K562 (cell line): ENCODE results near the gene PDE3A. TPM values are rescaled to one million over a fixed set of nuclear protein-coding genes. Genes with fewer than 3 reads are reported as not detected.

Source experiments
- ATAC-seq: fragments of 200-7000 bp; cut with Tn5 transposase; 3 replicates; pipeline ENCODE4 v1.9.1; 2020; ENCODE audit warnings: moderate library complexity
- BruUV-seq: library from RNA; stranded (reverse); fragments of 400-500 nt; replicated peaks from 2 replicates; lab custom pipeline; 2021; lab: Mats Ljungman, UMichigan
- CTCF ChIA-PET: fragments of 300-600 bp; formaldehyde crosslinking; extraction: SDS; loops from one replicate; lab custom pipeline; 2021; ENCODE audit warnings: low intra/inter-chr PET ratio; lab: Yijun Ruan, JAX
- POLR2A ChIA-PET: fragments of 300-600, 350-650 bp; sonication (Branson Sonifier 250); formaldehyde crosslinking; extraction: SDS; loops from one replicate; lab custom pipeline; 2021; ENCODE audit warnings: antibody characterized with exemption, inconsistent platforms; lab: Yijun Ruan, JAX
- DNase-seq, 4 experiments: peaks; one replicate each; pipeline versions ENCODE4 v3.0.0 to v3.0.0-alpha.2; 2011 to 2018; ENCODE audit warnings: low spot score in 3 of 4, mixed read lengths in 3 of 4; ENCODE audit errors: extremely low read depth in 1 of 4
- FAIRE-seq: peaks from 2 replicates; lab custom pipeline; 2011; peaks lifted over from hg19 to GRCh38; lab: Jason Lieb, UNC
- H2AFZ ChIP-seq: 2 replicates; pipeline ENCODE4 v1.6.0; 2011; ENCODE audit warnings: low read depth, low read length, control low read depth, inconsistent platforms
- H3K27ac ChIP-seq: fragments of 200-600 bp; 3 replicates; pipeline ENCODE4 v1.8.0; 2011; ENCODE audit warnings: low read depth, mild to moderate bottlenecking, control low read depth, inconsistent platforms, low read length, moderate library complexity, mixed read lengths; ENCODE audit errors: extremely low read depth
- H3K27me3 ChIP-seq, 2 experiments: fragments of 300-600 bp in 1 of 2; 2 replicates in 1 of 2; 3 replicates in 1 of 2; pipeline versions ENCODE4 v1.6.0 to v1.8.0; 2011; ENCODE audit warnings: inconsistent platforms in 2 of 2, low read length in 2 of 2, mild to moderate bottlenecking in 1 of 2, mixed read lengths in 1 of 2, moderate library complexity in 1 of 2; ENCODE audit not compliant: control insufficient read depth in 2 of 2, insufficient read depth in 2 of 2
- H3K36me3 ChIP-seq: fragments of 300-600 bp; 3 replicates; pipeline ENCODE4 v1.8.0; 2011; ENCODE audit warnings: mild to moderate bottlenecking, low read length, inconsistent platforms; ENCODE audit not compliant: control insufficient read depth, insufficient read depth
- H3K4me1 ChIP-seq, 2 experiments: fragments of 200-600 bp in 1 of 2; replicated peaks in 1 of 2; 2 replicates in 1 of 2; 3 replicates in 1 of 2; pipeline versions ENCODE4 v1.5.1 to v1.8.0; 2011; ENCODE audit warnings: inconsistent platforms in 2 of 2, low read length in 2 of 2, mild to moderate bottlenecking in 1 of 2, mixed read lengths in 1 of 2, moderate library complexity in 1 of 2; ENCODE audit not compliant: control insufficient read depth in 2 of 2, insufficient read depth in 2 of 2
- H3K4me2 ChIP-seq: 2 replicates; pipeline ENCODE4 v1.6.1; 2011; ENCODE audit warnings: low read length, control low read depth, inconsistent platforms, mixed read lengths; ENCODE audit not compliant: insufficient read depth
- H3K4me3 ChIP-seq: fragments of 200-600 bp; sonication (generic), shearing (Covaris generic); 2 replicates; pipeline ENCODE4 v1.5.1; 2016; ENCODE audit warnings: control low read depth, inconsistent platforms
- H3K79me2 ChIP-seq: fragments of 200-600 bp; 3 replicates; pipeline ENCODE4 v1.8.0; 2011; ENCODE audit warnings: low read length, inconsistent platforms; ENCODE audit not compliant: control insufficient read depth, insufficient read depth
- H3K9ac ChIP-seq, 2 experiments: 2 replicates each; pipeline versions ENCODE4 v1.6.0 to v1.6.1; 2011; ENCODE audit warnings: low read depth in 2 of 2, low read length in 2 of 2, control low read depth in 1 of 2, inconsistent platforms in 1 of 2, mild to moderate bottlenecking in 1 of 2, mixed read lengths in 1 of 2; ENCODE audit not compliant: insufficient read depth in 1 of 2
- H3K9me1 ChIP-seq: one replicate; pipeline ENCODE4 v1.6.0; 2011; ENCODE audit warnings: inconsistent platforms, mild to moderate bottlenecking, low read length, moderate library complexity; ENCODE audit not compliant: control insufficient read depth, insufficient read depth
- H3K9me3 ChIP-seq: replicated peaks from 2 replicates; pipeline ENCODE4 v1.5.1; 2011; ENCODE audit warnings: low read depth, low read length, inconsistent platforms; ENCODE audit not compliant: control insufficient read depth, insufficient read depth
- H4K20me1 ChIP-seq: replicated peaks from 2 replicates; pipeline ENCODE4 v1.6.1; 2011; ENCODE audit warnings: low read length, inconsistent platforms, mixed read lengths; ENCODE audit not compliant: control insufficient read depth, insufficient read depth
- CHD4 ChIP-seq: fragments of 200-600 bp; sonication (generic); IDR thresholded peaks from 3 replicates; pipeline ENCODE4 v1.6.1; 2012; ENCODE audit warnings: low read depth, mild to moderate bottlenecking, mixed read lengths, low read length, inconsistent platforms; ENCODE audit not compliant: insufficient read depth, insufficient replicate concordance, poor library complexity, severe bottlenecking
- E2F3 ChIP-seq: fragments of 250-450 bp; sonication (Bioruptor Pico); IDR thresholded peaks from 2 replicates; pipeline ENCODE4 v1.4.0; 2020; ENCODE audit warnings: mild to moderate bottlenecking
- SOX6 ChIP-seq: fragments of 450-650 bp; IDR thresholded peaks from 2 replicates; pipeline ENCODE4 v1.6.1; 2014; ENCODE audit warnings: mild to moderate bottlenecking
- ZNF695 ChIP-seq: fragments of 450-650 bp; formaldehyde crosslinking; IDR thresholded peaks from 2 replicates; pipeline ENCODE4 v1.4.0; 2020; ENCODE audit warnings: mild to moderate bottlenecking, moderate library complexity
- ZNF76 ChIP-seq: fragments of 250-450 bp; sonication (Bioruptor Pico); IDR thresholded peaks from 2 replicates; pipeline ENCODE4 v1.4.0; 2020; ENCODE audit warnings: mild to moderate bottlenecking, moderate library complexity, borderline replicate concordance
- in situ Hi-C: fragments of 300-500 bp; cut with MboI; formaldehyde crosslinking; loops from 4 replicates; pipeline ENCODE4 v1.15.0; 2018; ENCODE audit warnings: inconsistent platforms, mixed read lengths
- intact Hi-C: fragments of 100-400 bp; cut with micrococcal nuclease; formaldehyde crosslinking; loops from 2 replicates; pipeline ENCODE4 v1.14.2; 2022
- polyA plus RNA-seq, 8 experiments: library from polyadenylated mRNA; depleted of rRNA in 4 of 8; stranded (reverse) in 5 of 8; unstranded in 3 of 8; fragments of >200 nt; fragmentation: Nextera tagmentation in 2 of 8; fragmentation: Illumina TruSeq in 1 of 8; extraction: Ambion mirVana in 2 of 8; extraction: Trizol in 1 of 8; gene quantifications; 2 replicates each; pipeline versions ENCODE4 v1.2.1 to v1.2.3, GENCODE V29; 2011 to 2014; ENCODE audit warnings: inconsistent platforms in 1 of 8, missing spikeins in 1 of 8
- total RNA-seq, 7 experiments: library from RNA; depleted of rRNA in 6 of 7; stranded (reverse); fragments of >200 nt in 6 of 7; fragmentation: Illumina TruSeq in 2 of 7; extraction: Trizol in 2 of 7; gene quantifications; 2 replicates each; pipeline versions ENCODE4 v1.2.1 to v1.2.3, GENCODE V29; 2011 to 2021; ENCODE audit warnings: low replicate concordance in 1 of 7
- TF ChIP-seq, protein P1 (sequence below), 2 experiments: fragments of 450-650 bp in 1 of 2; sonication (generic) in 1 of 2; formaldehyde crosslinking; conservative IDR thresholded peaks; 2 replicates each; pipeline versions ENCODE4 v1.4.0 to v1.8.1; 2020 to 2022; ENCODE audit warnings: mild to moderate bottlenecking in 1 of 2, missing genetic modification reagents in 1 of 2

The PDE3A gene
- total and polyA plus RNA-seq, 9 of the 15 experiments (the other 6 are each of a cell fraction or from before 2014, with no cell fraction given), result 0.02 TPM; not detected in 8

GRCh38 chr12:20345866-20346265, 22.5 kb upstream of the PDE3A start (continued):
- TF ChIP-seq, protein P1, sequence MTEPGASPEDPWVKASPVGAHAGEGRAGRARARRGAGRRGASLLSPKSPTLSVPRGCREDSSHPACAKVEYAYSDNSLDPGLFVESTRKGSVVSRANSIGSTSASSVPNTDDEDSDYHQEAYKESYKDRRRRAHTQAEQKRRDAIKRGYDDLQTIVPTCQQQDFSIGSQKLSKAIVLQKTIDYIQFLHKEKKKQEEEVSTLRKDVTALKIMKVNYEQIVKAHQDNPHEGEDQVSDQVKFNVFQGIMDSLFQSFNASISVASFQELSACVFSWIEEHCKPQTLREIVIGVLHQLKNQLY (CRISPR knock-in tag; conservative IDR thresholded peaks at IDR 0.05), result no peak
- TF ChIP-seq E2F3 (no peak), SOX6 (no peak)

- CTCF ChIA-PET, result no interaction called here
- in situ Hi-C loops, result no loop called here
These were observed 18.3 kb upstream of the PDE3A start for GRCh38 chr12:20350026-20350425.

More at GRCh38 chr12:20350026-20350425, 18.3 kb upstream of the PDE3A start:
- Histone ChIP-seq H4K20me1 (no peaks in the 10 kb centered on the region), H3K9me3 (no peaks in the 10 kb centered on the region), H3K36me3 (no peaks in the 10 kb centered on the region), H3K27me3 (no peaks in the 10 kb centered on the region), H3K4me1 (no peaks in the 10 kb centered on the region), H3K79me2 (no peaks in the 10 kb centered on the region), H3K4me2 (no peak overlapping the region), H2AFZ (no peak overlapping the region), H3K9me1 (no peaks in the 10 kb centered on the region)
- DNase-seq (no peak), FAIRE-seq (no peak), ATAC-seq (no peak)
- BruUV-seq, result no TSS peak
- TF ChIP-seq ZNF695 (no peak), ZNF76 (CRISPR knock-in tag) (no peak), CHD4 (no peak)
- TF ChIP-seq, all 486 proteins: peak for 0
- Histone ChIP-seq H3K9ac (no peak overlapping the region), H3K27ac (no peak overlapping the region), H3K4me3 (no peak overlapping the region)
- intact Hi-C loops, result no loop called here
- POLR2A ChIA-PET, result no interaction called here
